ENCODE data around the gene FGFRL1. TPM values are rescaled to one million over a fixed set of nuclear protein-coding genes. Genes with fewer than 3 reads are reported as not detected.

The FGFRL1 gene
- total and polyA plus RNA-seq, 2 of the 13 experiments (the other 11 are each of a cell fraction or from before 2014, with no cell fraction given), result 19.1 to 30.6 TPM

DNA sequence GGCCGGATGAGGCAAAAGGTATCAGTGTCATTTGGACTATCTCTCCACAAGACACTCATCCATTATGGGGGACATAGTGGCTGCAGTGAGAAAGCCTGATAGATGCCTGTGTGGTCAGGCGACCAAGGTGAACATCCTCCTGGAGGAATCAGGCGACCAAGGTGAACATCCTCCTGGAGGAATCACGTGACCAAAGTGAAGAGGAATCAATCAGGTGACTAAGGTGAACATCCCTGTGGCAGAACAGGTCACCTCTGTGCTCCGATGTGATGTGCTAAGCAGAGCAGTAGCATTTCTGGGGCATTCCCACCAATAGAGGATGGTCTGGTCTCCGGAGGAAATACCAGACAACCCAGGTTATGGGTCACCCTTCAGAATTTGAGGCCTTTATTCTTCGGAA is 58.0 kb downstream of the FGFRL1 start:
- POLR2A ChIA-PET, result no interaction called here
- TF ChIP-seq MIER2 (CRISPR knock-in tag; IDR thresholded peaks at IDR 0.05) (no peak), SOX5 (CRISPR knock-in tag; IDR thresholded peaks at IDR 0.05; ENCODE audit: borderline replicate concordance) (no peak), REL (CRISPR knock-in tag; conservative IDR thresholded peaks at IDR 0.05) (no peak), ZNF572 (CRISPR knock-in tag; IDR thresholded peaks at IDR 0.05) (no peak), DNMT1 (CRISPR knock-in tag; IDR thresholded peaks at IDR 0.05) (no peak), KAT8 (CRISPR knock-in tag; IDR thresholded peaks at IDR 0.05) (no peak), ATF7-NPFF (CRISPR knock-in tag; IDR thresholded peaks at IDR 0.05; ENCODE audit: low read depth) (no peak), RBAK (CRISPR knock-in tag; IDR thresholded peaks at IDR 0.05) (no peak), TEAD2 (CRISPR knock-in tag; IDR thresholded peaks at IDR 0.05) (no peak), RAD51 (IDR thresholded peaks at IDR 0.05; ENCODE audit: borderline replicate concordance) (peak; percentile 86), ASH2L (IDR thresholded peaks at IDR 0.05; ENCODE audit: insufficient read length, low read depth, low read length) (no peak), ZBTB1 (CRISPR knock-in tag; IDR thresholded peaks at IDR 0.05; ENCODE audit: borderline replicate concordance) (no peak), ZBTB21 (CRISPR knock-in tag; IDR thresholded peaks at IDR 0.05) (no peak)
- TF ChIP-seq, protein P1, sequence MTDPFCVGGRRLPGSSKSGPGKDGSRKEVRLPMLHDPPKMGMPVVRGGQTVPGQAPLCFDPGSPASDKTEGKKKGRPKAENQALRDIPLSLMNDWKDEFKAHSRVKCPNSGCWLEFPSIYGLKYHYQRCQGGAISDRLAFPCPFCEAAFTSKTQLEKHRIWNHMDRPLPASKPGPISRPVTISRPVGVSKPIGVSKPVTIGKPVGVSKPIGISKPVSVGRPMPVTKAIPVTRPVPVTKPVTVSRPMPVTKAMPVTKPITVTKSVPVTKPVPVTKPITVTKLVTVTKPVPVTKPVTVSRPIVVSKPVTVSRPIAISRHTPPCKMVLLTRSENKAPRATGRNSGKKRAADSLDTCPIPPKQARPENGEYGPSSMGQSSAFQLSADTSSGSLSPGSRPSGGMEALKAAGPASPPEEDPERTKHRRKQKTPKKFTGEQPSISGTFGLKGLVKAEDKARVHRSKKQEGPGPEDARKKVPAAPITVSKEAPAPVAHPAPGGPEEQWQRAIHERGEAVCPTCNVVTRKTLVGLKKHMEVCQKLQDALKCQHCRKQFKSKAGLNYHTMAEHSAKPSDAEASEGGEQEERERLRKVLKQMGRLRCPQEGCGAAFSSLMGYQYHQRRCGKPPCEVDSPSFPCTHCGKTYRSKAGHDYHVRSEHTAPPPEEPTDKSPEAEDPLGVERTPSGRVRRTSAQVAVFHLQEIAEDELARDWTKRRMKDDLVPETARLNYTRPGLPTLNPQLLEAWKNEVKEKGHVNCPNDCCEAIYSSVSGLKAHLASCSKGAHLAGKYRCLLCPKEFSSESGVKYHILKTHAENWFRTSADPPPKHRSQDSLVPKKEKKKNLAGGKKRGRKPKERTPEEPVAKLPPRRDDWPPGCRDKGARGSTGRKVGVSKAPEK (CRISPR knock-in tag; IDR thresholded peaks at IDR 0.05; ENCODE audit: borderline replicate concordance), result no peak
- TF ChIP-seq, protein P2, sequence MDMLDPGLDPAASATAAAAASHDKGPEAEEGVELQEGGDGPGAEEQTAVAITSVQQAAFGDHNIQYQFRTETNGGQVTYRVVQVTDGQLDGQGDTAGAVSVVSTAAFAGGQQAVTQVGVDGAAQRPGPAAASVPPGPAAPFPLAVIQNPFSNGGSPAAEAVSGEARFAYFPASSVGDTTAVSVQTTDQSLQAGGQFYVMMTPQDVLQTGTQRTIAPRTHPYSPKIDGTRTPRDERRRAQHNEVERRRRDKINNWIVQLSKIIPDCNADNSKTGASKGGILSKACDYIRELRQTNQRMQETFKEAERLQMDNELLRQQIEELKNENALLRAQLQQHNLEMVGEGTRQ (IDR thresholded peaks at IDR 0.05; ENCODE audit: low read depth, low read length), result peak; percentile 85
- TF ChIP-seq, protein P2 (CRISPR knock-in tag; IDR thresholded peaks at IDR 0.05; ENCODE audit: borderline replicate concordance), result no peak
- TF ChIP-seq, protein P3, sequence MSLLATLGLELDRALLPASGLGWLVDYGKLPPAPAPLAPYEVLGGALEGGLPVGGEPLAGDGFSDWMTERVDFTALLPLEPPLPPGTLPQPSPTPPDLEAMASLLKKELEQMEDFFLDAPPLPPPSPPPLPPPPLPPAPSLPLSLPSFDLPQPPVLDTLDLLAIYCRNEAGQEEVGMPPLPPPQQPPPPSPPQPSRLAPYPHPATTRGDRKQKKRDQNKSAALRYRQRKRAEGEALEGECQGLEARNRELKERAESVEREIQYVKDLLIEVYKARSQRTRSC (CRISPR knock-in tag; IDR thresholded peaks at IDR 0.05; ENCODE audit: low read depth), result no peak
- TF ChIP-seq, protein P4, sequence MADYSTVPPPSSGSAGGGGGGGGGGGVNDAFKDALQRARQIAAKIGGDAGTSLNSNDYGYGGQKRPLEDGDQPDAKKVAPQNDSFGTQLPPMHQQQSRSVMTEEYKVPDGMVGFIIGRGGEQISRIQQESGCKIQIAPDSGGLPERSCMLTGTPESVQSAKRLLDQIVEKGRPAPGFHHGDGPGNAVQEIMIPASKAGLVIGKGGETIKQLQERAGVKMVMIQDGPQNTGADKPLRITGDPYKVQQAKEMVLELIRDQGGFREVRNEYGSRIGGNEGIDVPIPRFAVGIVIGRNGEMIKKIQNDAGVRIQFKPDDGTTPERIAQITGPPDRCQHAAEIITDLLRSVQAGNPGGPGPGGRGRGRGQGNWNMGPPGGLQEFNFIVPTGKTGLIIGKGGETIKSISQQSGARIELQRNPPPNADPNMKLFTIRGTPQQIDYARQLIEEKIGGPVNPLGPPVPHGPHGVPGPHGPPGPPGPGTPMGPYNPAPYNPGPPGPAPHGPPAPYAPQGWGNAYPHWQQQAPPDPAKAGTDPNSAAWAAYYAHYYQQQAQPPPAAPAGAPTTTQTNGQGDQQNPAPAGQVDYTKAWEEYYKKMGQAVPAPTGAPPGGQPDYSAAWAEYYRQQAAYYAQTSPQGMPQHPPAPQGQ (CRISPR knock-in tag; IDR thresholded peaks at IDR 0.05; ENCODE audit: borderline replicate concordance), result no peak

More for the DNA sequence above, 58.0 kb downstream of the FGFRL1 start:
- BruUV-seq (replicated peaks), result no TSS peak
- Histone ChIP-seq H3K27me3 (ENCODE audit: control insufficient read depth in 1 of 2, insufficient read depth in 2 of 2, low read length in 2 of 2) (peaks cover 1 to 33% of the 10 kb centered on the region in 2 experiments; a peak in 3 of 5 replicates), H3K4me2 (ENCODE audit: low read depth, low read length) (no peak overlapping the region), H2AFZ (ENCODE audit: low read length) (no peak overlapping the region), H3K36me3 (replicated peaks in 1 of 2; ENCODE audit: control insufficient read depth in 1 of 2, insufficient read depth in 2 of 2, low read length in 2 of 2) (no peaks in the 10 kb centered on the region), H3K4me3 (replicated peaks in 1 of 3; ENCODE audit: insufficient read depth in 1 of 3, low read depth in 2 of 3, low read length in 3 of 3) (no peak overlapping the region), H4K20me1 (ENCODE audit: insufficient read depth, low read length) (no peaks in the 10 kb centered on the region), H3K9me3 (ENCODE audit: low read length) (no peaks in the 10 kb centered on the region), H3K9ac (ENCODE audit: insufficient read depth, low read depth, low read length) (no peak overlapping the region), H3K27ac (ENCODE audit: extremely low read length, insufficient read depth, low read length) (no peak overlapping the region), H3K79me2 (ENCODE audit: insufficient read depth, low read length) (no peaks in the 10 kb centered on the region), H3K4me1 (ENCODE audit: insufficient read depth, low read length) (peaks cover 19% of the 10 kb centered on the region)
- no peak for FAIRE-seq
- ATAC-seq, result no peak
- in situ Hi-C loops (cut with HindIII; ENCODE audit: extremely low pct_ligation_motif_present, low pct_unique_long_range_greater_than_20kb) (no loop called here), intact Hi-C loops (cut with micrococcal nuclease; ENCODE audit: unreplicated experiment) (no loop called here)
- 34% methylated on average over 7 of the region's 7 CpGs for WGBS (ENCODE audit: low lambda C conversion rate)
- no peak for DNase-seq (ENCODE audit: low spot score)
- CTCF ChIA-PET (ENCODE audit: low intra/inter-chr PET ratio, low total read pairs), result no interaction called here

Data from HepG2 (cell line).